HG03175 (cell line): Measurements from ENCODE around the gene ANAPC10.
A peak's percentile ranks its signal among the peaks of the same experiment; 100 is the strongest.

Experiments
- ATAC-seq: cut with Tn5 transposase; IDR thresholded peaks from one replicate; pipeline ENCODE4 v1.9.1; 2021; ENCODE audit warnings: mild to moderate bottlenecking, moderate library complexity; ENCODE audit not compliant: unreplicated experiment

The ANAPC10 gene

GRCh38 chr4:145075742-145076468 lies 22.1 kb downstream of the ANAPC10 start:
- ATAC-seq: no peak

GRCh38 chr4:145071560-145071959 lies 26.4 kb downstream of the ANAPC10 start:
- ATAC-seq: no peak

GRCh38 chr4:145069361-145069760 lies 28.6 kb downstream of the ANAPC10 start:
- ATAC-seq: no peak

- ATAC-seq: no peak
Measured at GRCh38 chr4:145066063-145066501, 31.9 kb downstream of the ANAPC10 start.

GRCh38 chr4:145061318-145061920 lies 36.6 kb downstream of the ANAPC10 start:
- peak; percentile 72 for ATAC-seq

- no peak for ATAC-seq
Measured at GRCh38 chr4:145058256-145058655, 39.7 kb downstream of the ANAPC10 start.

GRCh38 chr4:145056325-145057130 lies 41.5 kb downstream of the ANAPC10 start:
- no peak for ATAC-seq

GRCh38 chr4:145055533-145056257 lies 42.3 kb downstream of the ANAPC10 start:
- ATAC-seq: no peak

GRCh38 chr4:145049241-145049640 lies 48.8 kb downstream of the ANAPC10 start:
- ATAC-seq: no peak

GRCh38 chr4:145048817-145049216 lies 49.2 kb downstream of the ANAPC10 start:
- ATAC-seq: no peak

- no peak for ATAC-seq
Measured at GRCh38 chr4:145047151-145047550, 50.8 kb downstream of the ANAPC10 start.

GRCh38 chr4:145045180-145045579 lies 52.8 kb downstream of the ANAPC10 start:
- ATAC-seq: no peak

GRCh38 chr4:145044341-145044740 lies 53.7 kb downstream of the ANAPC10 start:
- ATAC-seq: no peak

- ATAC-seq: no peak
Measured at GRCh38 chr4:145043306-145043705, 54.7 kb downstream of the ANAPC10 start.

- ATAC-seq: no peak
Measured at GRCh38 chr4:145042601-145043285, 55.3 kb downstream of the ANAPC10 start.

GRCh38 chr4:145041378-145041777 lies 56.6 kb downstream of the ANAPC10 start:
- peak; percentile 98 for ATAC-seq

GRCh38 chr4:145035494-145036136 lies 62.4 kb downstream of the ANAPC10 start:
- ATAC-seq: no peak

- no peak for ATAC-seq
Measured at GRCh38 chr4:145034727-145035211, 63.2 kb downstream of the ANAPC10 start.

- ATAC-seq: no peak
Measured at GRCh38 chr4:145019346-145019745, 78.7 kb downstream of the ANAPC10 start.

GRCh38 chr4:145014365-145014764 lies 83.6 kb downstream of the ANAPC10 start:
- ATAC-seq: no peak
